Bone marrow (tissue), 2 donors: ENCODE measurements around the gene FAM83C.

Source experiments
- DNase-seq, 2 donors: peaks; one replicate each; lab custom pipeline; 2025; lab: John Stamatoyannopoulos, UW

The FAM83C gene

DNA sequence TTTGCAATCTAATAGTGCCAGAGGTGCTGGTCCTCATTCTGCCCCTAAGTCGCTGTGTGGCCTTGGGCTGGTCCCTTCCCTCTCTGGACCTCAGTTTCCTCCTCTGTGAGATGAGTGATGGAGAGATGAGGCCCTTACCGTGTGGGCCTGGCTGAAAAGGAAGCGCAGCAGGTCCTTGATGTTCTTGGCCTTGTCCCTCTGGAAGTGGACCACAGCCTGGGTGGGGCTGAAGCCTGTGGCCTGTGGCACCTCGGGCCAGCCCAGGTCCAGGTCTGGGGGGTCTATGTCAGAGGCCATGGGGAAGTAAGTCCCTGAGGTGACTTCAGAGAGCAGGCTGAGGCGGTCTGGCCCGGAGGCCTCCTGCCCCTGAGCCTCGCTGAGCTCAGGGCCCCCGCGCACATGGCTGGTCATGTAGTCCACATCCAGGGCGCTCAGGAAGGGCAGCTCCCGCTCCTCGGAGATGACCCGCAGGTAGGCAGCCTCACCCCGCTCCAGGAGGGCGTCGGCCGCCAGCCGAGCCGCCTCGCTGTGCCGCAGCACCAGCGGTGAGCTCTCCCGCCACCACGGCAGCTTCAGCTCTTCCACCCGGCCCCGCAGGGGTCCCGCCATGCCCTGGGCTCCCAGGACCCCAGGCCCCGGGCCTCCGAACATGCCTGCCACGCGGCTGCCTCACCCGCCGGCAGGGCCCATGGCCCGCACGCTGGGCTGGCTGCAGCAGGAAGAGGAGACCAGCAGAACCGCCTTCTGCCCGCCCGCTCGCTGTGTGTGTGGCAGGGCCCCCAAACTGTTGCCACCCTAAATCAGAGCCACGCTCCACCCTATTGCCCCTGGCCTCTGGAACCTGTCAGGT is at the start of gene FAM83C:
FAM83C (minus strand) TSS at position 772 of the 850 bp plus-strand sequence; CDS start at position 651, 121 bp downstream.
- DNase-seq: no peak

GRCh38 chr20:35341366-35342028 is 49.3 kb upstream of the FAM83C start:
- DNase-seq: no peak

- no peak for DNase-seq
Observed at GRCh38 chr20:35340436-35340835, 48.2 kb upstream of the FAM83C start.

GRCh38 chr20:35339636-35340035 is 47.4 kb upstream of the FAM83C start:
- no peak for DNase-seq

DNA sequence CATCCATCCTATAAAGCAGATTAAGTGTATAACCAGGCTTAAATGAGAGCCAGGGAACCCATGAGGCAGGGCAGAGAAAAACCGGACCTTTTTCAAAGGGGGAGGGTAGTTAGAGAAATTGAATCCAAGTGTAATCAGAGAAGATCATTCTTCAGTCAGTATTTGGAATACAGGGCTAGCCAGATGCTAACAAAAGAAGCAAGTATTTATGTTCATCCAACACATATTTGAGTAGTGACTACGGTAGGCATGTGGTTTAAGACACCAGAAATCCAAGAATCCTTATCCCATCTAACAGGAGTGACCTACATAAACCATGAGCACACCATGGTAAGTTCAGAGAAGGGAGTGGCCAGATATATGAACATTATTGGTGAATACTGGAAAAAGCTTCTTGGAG is 46.8 kb upstream of the FAM83C start:
- DNase-seq: no peak

GRCh38 chr20:35334311-35335101 is 42.3 kb upstream of the FAM83C start:
- DNase-seq: no peak

DNA sequence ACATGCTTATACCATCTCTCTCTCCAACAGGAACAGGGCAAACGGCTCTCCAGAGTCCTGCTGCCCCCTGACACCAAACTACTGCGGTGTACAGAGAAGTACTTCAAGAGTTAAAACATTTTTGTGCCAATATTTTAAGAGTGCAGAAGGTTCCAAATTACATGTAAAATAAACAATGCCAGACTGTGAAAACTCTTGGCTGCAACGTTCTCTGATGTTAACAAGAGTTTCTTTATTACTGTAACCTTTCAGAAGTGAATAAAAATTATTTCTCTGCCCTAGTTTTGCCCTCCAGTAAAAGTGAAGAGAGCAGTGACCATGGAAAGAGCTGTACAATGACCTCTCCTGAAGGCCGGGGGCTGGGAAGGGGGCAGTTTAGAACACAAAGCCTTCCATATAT is 41.4 kb upstream of the FAM83C start:
- DNase-seq: no peak

GRCh38 chr20:35332540-35333200 is 40.4 kb upstream of the FAM83C start:
- no peak for DNase-seq

GRCh38 chr20:35329435-35330139 is 37.4 kb upstream of the FAM83C start:
- peak in 1 of 2 donors; percentile 24 for DNase-seq

- DNase-seq: no peak
Observed at GRCh38 chr20:35328689-35329088, 36.5 kb upstream of the FAM83C start.

- no peak for DNase-seq
Observed at GRCh38 chr20:35328095-35328685, 36.0 kb upstream of the FAM83C start.

DNA sequence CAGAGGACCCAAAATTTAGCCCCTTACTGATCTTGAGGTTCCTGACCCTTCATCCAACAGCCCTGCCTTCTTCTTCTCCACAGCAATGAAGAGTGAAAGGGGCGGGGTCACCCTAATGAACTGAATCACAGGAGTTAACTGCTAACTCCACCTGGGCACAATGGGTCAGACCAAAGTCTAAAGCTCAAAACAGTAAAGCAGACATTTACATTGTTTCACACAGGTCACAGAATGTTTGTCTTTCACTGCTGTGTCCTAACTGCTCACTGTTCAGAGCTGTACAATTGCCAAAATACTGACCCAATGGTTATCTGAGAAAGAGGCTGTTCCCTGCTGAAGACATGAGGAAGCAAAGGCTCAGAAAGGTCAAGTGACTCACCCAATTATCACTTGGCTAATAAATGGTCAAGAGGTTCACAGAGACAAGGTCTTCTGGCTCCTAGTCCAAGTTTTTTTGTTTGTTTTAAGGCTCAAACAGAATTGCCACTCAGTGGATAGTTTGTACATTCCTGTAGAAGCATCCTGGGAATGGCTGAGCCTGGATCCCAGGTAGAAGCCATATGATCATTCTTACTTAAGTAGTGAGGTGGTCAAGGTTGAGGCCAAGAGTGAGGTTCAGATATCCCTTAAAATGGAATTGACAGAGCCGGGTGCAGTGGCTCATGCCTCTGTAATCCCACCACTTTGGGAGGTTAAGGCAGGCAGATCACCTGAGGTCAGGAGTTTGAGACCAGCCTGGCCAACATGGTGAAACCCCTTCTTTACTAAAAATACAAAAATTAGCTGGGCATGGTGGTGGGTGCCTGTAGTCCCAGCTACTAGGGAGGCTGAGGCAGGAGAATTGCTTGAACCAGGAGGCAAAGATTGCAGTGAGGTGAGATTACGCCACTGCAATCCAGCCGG is 35.1 kb upstream of the FAM83C start:
- DNase-seq: no peak

GRCh38 chr20:35326740-35327073 is 34.5 kb upstream of the FAM83C start:
- no peak for DNase-seq

DNA sequence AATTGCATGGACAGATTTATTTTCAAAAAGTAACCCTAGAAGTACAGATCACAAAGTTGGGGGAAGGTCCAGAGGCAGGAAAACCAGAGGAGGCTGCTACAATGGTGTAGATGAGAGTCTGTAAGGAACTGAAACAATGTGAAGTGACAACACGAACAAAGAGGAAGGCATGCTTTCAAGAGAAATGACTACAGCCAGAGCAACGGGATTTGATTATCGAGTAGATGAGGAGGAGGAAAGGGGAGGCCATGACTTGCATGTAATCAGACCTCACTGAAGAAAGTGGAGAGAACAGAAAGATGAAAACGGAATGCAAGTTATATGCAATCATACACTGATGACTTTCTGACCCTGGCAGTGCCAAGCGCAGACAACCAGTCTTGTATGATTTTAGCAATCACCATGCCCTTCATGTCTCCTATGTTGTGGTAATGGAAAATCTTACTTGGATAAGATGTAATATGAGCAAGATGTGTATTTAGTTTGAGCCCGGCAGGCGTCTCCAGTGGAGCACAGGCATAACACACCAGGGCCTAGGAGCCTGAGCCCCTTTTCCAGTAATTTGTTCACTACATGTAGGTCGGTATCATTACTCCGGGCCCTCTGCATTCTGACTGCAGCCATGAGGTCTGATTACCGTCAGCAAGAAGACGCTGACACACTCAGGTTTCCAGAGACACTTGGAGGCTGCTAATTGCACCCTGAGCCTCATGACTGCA is 34.0 kb upstream of the FAM83C start:
- DNase-seq: no peak

DNA sequence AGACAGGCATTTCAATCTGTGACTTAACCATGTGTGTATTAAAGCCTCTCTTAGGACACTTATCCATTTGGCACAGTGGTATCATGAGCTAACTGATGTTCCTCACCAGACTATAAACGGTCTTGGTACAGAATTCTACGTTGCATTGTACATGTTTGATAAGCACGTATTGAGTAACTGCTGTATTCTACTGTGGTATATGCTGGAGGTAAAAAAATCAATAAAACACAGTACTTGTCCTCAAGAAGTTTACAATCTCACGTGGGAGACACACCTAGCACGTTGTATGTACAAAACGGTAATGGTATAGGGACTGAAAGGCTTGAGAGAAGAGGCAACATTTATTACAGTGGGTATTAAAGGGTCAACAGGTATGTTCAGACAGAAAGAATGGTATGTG is 33.2 kb upstream of the FAM83C start:
- no peak for DNase-seq

DNA sequence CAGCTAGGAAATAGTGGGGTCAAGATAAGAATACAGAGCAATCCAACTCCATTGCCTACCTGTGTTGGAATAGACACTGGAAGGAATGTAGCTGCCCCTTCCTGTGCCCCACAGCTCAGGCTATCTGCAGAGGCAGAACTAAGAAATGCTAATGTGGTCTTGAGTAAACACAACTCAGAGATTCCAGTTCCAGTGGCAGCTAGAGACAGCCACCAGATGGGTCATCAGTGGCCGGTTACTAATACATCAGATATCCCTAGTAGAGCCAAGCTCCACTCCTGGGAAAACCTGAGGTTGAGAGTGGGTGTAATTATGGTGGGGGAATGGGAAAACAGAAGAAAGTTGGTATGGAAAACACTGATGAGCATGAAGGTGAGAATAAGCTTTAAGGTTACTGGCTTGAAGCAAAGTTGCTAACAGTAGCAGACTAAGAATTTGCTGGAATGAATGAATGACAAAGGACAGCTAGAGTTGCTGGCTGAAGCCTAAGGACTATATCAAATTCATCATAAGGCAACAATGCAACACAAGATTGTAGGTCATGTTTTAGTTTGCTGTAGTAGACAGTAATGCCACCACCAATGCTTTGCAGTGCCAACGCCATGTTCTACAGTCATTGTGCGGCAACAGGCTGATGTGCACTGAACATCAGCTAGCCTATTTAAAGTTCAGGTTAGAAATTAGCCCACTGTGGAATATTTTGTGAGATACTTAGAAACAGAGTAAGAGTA is 28.3 kb upstream of the FAM83C start:
- DNase-seq: no peak

GRCh38 chr20:35319871-35320197 is 27.6 kb upstream of the FAM83C start:
- DNase-seq: no peak

DNA sequence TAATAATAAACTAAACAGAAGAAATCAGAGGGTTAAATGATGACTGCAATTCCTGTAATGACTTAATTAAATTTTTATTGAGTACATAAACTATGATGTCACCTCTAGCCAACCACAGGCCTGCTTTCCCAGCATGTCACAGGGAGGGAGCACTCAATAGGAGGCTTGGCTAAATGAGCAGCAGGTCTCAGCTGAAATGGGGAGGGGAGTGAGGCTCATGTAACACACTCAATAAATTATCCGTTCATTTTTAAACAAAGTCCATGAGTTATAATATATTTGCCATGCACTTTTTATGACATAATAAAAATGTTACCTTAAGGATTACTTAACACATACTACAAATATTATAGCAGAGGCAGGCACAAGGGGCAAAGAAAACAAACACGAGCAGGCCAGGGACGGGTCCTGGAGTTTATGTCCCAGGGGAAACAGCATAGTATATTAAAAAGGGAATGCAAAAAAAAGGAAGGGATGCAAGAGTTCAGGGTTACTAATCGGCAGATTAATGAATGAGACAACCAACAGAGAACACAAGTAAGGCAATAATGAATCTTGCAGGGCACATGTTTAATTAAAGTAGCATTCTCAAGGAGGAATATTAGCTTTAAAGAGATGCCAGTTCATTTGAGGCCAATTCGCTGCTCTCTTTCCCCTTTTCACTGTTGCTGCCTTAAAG is 27.1 kb upstream of the FAM83C start:
- no peak for DNase-seq
